ENCODE measurements around the gene DBF4B. TPM values are rescaled to one million over a fixed set of nuclear protein-coding genes. Genes with fewer than 3 reads are reported as not detected.
"Not testable (repeated sequence)": the region's sequence is repeated elsewhere in the genome, so short reads cannot be mapped to it uniquely, and the experiment has no call there.

Gene DBF4B
- total RNA-seq, 1 donor from 2014 or later, result 16.4 TPM

GRCh38 chr17:44719444-44719843 is 11.0 kb downstream of the DBF4B start:
- Mint-ChIP-seq H3K27me3 (ENCODE audit: insufficient read depth, low read depth) (no peaks in the 10 kb centered on the region), H3K27ac (no peak overlapping the region), H3K36me3 (peaks cover 24% of the 10 kb centered on the region), H3K4me1 (no peaks in the 10 kb centered on the region), H3K9me3 (no peaks in the 10 kb centered on the region), H3K4me3 (no peak overlapping the region)
- Histone ChIP-seq H3K27ac (no peak overlapping the region), H4K20me1 (ENCODE audit: low read depth) (no peaks in the 10 kb centered on the region), H3F3A (ENCODE audit: low read depth) (no peaks in the 10 kb centered on the region), H3K36me3 (peaks cover 5% of the 10 kb centered on the region), H3K27me3 (no peaks in the 10 kb centered on the region), H3K9me3 (ENCODE audit: low read depth) (no peaks in the 10 kb centered on the region), H3K79me2 (ENCODE audit: low read depth) (peaks cover 5% of the 10 kb centered on the region), H3K4me3 (no peak overlapping the region), H3K9ac (no peak overlapping the region), H2AFZ (replicated peaks) (no peak overlapping the region), H3K4me1 (no peaks in the 10 kb centered on the region), H3K4me2 (no peak overlapping the region)
- TF ChIP-seq, protein P1, sequence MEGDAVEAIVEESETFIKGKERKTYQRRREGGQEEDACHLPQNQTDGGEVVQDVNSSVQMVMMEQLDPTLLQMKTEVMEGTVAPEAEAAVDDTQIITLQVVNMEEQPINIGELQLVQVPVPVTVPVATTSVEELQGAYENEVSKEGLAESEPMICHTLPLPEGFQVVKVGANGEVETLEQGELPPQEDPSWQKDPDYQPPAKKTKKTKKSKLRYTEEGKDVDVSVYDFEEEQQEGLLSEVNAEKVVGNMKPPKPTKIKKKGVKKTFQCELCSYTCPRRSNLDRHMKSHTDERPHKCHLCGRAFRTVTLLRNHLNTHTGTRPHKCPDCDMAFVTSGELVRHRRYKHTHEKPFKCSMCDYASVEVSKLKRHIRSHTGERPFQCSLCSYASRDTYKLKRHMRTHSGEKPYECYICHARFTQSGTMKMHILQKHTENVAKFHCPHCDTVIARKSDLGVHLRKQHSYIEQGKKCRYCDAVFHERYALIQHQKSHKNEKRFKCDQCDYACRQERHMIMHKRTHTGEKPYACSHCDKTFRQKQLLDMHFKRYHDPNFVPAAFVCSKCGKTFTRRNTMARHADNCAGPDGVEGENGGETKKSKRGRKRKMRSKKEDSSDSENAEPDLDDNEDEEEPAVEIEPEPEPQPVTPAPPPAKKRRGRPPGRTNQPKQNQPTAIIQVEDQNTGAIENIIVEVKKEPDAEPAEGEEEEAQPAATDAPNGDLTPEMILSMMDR (IDR thresholded peaks at IDR 0.05), result no peak
- no peak for TF ChIP-seq EZH2 (IDR thresholded peaks at IDR 0.05)
- TF ChIP-seq EZH2phosphoT487 (IDR thresholded peaks at IDR 0.05), result no peak
- DNase-seq (ENCODE audit: low spot score), result no peak

GRCh38 chr17:44722254-44722653 is 13.8 kb downstream of the DBF4B start:
- TF ChIP-seq EZH2phosphoT487 (IDR thresholded peaks at IDR 0.05), result no peak
- no peak for TF ChIP-seq EZH2 (IDR thresholded peaks at IDR 0.05)
- TF ChIP-seq, protein P1 (IDR thresholded peaks at IDR 0.05), result no peak
- H3K9me3 ChIP-seq (ENCODE audit: low read depth), result no peaks in the 10 kb centered on the region
- no peaks in the 10 kb centered on the region for H4K20me1 ChIP-seq (ENCODE audit: low read depth)
- no peaks in the 10 kb centered on the region for H3K27me3 ChIP-seq
- H3K4me3 Mint-ChIP-seq, result no peak overlapping the region
- peaks cover 24% of the 10 kb centered on the region for H3K36me3 Mint-ChIP-seq
- H3F3A ChIP-seq (ENCODE audit: low read depth), result no peaks in the 10 kb centered on the region
- H3K4me3 ChIP-seq, result no peak overlapping the region
- H3K27ac ChIP-seq, result no peak overlapping the region
- H3K79me2 ChIP-seq (ENCODE audit: low read depth), result no peaks in the 10 kb centered on the region
- no peaks in the 10 kb centered on the region for H3K4me1 ChIP-seq
- no peak overlapping the region for H2AFZ ChIP-seq (replicated peaks)
- H3K9ac ChIP-seq, result no peak overlapping the region
- no peak overlapping the region for H3K27ac Mint-ChIP-seq
- H3K4me1 Mint-ChIP-seq, result no peaks in the 10 kb centered on the region
- no peaks in the 10 kb centered on the region for H3K27me3 Mint-ChIP-seq (ENCODE audit: insufficient read depth, low read depth)
- peaks cover 5% of the 10 kb centered on the region for H3K36me3 ChIP-seq
- DNase-seq (ENCODE audit: low spot score), result no peak
- no peaks in the 10 kb centered on the region for H3K9me3 Mint-ChIP-seq
- no peak overlapping the region for H3K4me2 ChIP-seq

DNA sequence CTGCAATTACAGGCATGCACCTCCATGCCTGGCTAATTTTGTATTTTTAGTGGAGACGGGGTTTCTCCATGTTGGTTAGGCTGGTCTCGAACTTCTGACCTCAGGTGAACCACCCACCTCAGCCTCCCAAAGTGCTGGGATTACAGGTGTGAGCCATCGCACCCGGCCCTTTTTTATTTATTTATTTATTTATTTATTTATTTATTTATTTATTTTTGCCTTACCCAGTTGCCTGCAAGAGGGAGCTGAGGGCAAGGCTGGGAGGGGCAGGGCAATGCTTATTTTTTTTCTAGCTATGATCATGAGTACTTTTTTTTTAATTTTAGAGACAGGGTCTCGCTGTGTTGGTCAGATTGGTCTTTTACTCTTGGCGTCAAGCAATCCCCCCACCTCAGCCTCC is 17.7 kb downstream of the DBF4B start:
- H2AFZ ChIP-seq (replicated peaks); H3K9ac ChIP-seq; H3K4me2 ChIP-seq; H3K4me3 ChIP-seq; H3K9me3 ChIP-seq (ENCODE audit: low read depth); H3K79me2 ChIP-seq (ENCODE audit: low read depth); H3K27ac Mint-ChIP-seq; H3K9me3 Mint-ChIP-seq; H3K27me3 Mint-ChIP-seq (ENCODE audit: insufficient read depth, low read depth); H4K20me1 ChIP-seq (ENCODE audit: low read depth); DNase-seq (ENCODE audit: low spot score); H3K27ac ChIP-seq; H3K36me3 ChIP-seq; H3K4me1 ChIP-seq; H3K27me3 ChIP-seq; H3K4me3 Mint-ChIP-seq; H3F3A ChIP-seq (ENCODE audit: low read depth); H3K4me1 Mint-ChIP-seq: not testable (repeated sequence)
- peaks cover 14% of the 10 kb centered on the region for H3K36me3 Mint-ChIP-seq

- H3K9ac ChIP-seq, result no peak overlapping the region
- Mint-ChIP-seq H3K36me3 (peaks cover 16% of the 10 kb centered on the region), H3K27ac (no peak overlapping the region), H3K9me3 (no peaks in the 10 kb centered on the region), H3K4me3 (no peak overlapping the region), H3K4me1 (no peaks in the 10 kb centered on the region), H3K27me3 (ENCODE audit: insufficient read depth, low read depth) (peaks cover 2% of the 10 kb centered on the region)
- no peak overlapping the region for H3K4me3 ChIP-seq
- H3F3A ChIP-seq (ENCODE audit: low read depth), result peaks cover 7% of the 10 kb centered on the region
- no peak overlapping the region for H2AFZ ChIP-seq (replicated peaks)
- H3K4me2 ChIP-seq, result no peak overlapping the region
- no peak for TF ChIP-seq EZH2phosphoT487 (IDR thresholded peaks at IDR 0.05)
- TF ChIP-seq, protein P1 (IDR thresholded peaks at IDR 0.05), result peak; percentile 52
- no peaks in the 10 kb centered on the region for H3K79me2 ChIP-seq (ENCODE audit: low read depth)
- DNase-seq (ENCODE audit: low spot score), result peak; percentile 56
- no peaks in the 10 kb centered on the region for H3K27me3 ChIP-seq
- H3K9me3 ChIP-seq (ENCODE audit: low read depth), result no peaks in the 10 kb centered on the region
- H3K36me3 ChIP-seq, result peaks cover 4% of the 10 kb centered on the region
- H3K27ac ChIP-seq, result no peak overlapping the region
- no peaks in the 10 kb centered on the region for H3K4me1 ChIP-seq
- H4K20me1 ChIP-seq (ENCODE audit: low read depth), result no peaks in the 10 kb centered on the region
Observed at GRCh38 chr17:44733753-44734152, 25.3 kb downstream of the DBF4B start.

Data from neural progenitor cell (in vitro differentiated cells).